ENCODE results near the gene UBE2V1.

GRCh38 chr20:50123418-50123817, 10.5 kb upstream of the UBE2V1 start:
- no peak for TF ChIP-seq CTCF (IDR thresholded peaks at IDR 0.05; ENCODE audit: low read depth, low read length)
- no peak for TF ChIP-seq EZH2phosphoT487 (IDR thresholded peaks at IDR 0.05; ENCODE audit: low read depth)
